NOMO-1 treated with dmso at 0.1 percent for 144 hours (cell line): ENCODE data around the gene CABLES2.

Experiments
- DNase-seq: peaks from one replicate; lab custom pipeline; 2025; ENCODE audit not compliant: unreplicated experiment; lab: John Stamatoyannopoulos, UW

The CABLES2 gene

DNA sequence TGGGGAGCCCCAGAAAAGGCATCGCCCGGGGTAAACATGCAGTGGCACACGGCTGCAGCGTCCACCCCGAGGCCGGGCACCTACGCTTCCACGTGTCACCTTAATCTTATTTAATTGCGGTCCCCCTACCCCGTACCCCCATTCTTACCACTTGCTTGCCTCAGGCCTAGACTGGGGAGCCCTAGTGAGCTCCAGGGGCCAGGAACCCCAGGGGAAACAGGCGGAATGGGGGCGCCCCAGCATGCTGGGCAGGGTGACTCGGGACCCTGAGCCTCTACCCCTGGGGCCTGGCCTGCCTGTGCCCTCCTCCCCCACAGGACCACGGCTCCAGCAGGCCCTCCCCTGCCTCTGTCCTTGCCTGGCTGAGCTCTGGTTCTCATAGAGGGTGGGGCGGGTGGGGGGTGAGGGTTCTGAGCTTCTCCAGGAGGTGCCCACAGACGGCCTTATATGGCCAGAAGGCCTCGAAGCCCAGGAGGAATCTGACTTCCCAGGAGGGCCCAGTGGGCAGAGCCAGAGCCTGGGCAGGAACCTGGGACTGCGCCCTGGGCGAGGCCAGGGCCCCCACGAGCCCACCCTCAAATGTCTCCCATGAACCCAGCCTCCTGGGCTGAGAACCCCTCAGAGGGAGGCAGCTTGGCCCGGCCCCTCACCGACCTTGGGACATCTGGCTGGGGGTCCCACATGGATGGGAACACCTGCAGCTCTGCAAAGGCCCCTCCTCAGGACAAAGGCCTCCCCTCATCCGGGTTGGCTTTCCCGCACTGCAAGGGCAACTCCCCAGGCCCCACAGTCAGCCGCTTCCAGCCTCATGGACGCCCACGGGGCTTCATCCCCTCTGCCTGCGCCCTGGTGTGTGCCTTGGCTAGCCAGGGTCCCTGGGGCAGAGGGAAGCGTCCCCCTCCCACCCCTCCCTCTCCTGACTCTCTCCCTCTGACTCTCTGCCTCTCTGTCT is 34.8 kb downstream of the CABLES2 start:
- no peak for DNase-seq

DNA sequence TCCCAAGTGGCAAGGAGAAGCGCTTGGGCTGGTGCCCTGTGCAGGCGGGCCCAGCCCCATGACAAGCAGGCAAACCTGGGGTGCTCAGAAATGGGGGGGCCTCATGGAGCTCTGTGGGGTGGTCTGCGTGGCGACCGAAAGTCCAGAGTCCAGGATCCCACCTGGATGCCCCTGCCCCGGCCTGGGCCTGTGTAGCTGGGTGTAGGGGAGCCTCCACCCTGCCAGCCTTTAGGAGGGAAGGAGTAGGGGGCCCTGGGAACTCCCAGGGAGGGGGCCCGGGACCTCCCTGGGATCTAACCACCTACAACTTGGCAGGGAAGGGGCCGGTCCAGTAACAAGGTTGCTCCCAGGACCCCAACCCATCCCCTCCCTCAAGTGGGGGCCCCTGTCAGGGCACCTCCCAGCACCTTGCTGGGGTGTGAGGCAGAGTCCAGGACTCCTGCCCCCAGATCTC is 35.5 kb downstream of the CABLES2 start:
- no peak for DNase-seq

DNA sequence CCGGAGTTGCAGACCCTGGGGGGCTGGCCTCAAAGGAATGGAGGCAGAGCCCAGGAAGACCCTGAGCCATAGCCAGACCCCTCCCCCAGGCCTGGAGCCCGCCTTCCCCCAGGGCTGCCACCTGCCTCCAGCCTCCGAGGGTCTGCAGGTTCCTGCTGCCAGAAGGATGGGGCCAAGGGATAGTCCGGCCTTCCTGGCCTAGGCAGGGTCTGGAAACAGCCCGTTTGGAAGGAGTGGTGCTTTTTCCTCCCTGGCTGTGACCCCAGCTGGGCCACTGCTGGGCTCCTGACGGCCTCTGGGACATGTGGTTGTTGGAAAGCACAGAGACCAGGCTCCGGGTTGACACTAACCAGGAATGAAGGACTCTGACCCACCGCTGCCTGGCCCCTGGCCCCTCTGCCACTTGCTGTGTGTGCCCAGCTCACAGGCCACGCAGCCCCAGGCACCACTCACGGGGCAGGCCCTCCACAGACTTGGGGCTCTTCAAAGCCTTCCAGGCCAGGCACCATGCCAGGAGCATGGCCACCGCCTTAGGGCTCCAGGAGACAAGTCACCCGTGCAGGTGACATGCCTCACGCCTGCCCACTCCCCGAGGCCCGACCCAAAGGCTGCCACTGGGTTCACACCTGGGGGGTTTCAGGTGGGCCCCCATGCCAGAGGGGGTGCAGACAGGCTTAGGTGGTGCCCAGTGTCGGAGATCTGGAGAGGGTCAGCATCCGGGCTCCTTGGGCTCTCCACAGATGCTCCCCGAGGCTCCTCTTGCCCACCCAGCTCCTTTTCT is 36.1 kb downstream of the CABLES2 start:
- no peak for DNase-seq

DNA sequence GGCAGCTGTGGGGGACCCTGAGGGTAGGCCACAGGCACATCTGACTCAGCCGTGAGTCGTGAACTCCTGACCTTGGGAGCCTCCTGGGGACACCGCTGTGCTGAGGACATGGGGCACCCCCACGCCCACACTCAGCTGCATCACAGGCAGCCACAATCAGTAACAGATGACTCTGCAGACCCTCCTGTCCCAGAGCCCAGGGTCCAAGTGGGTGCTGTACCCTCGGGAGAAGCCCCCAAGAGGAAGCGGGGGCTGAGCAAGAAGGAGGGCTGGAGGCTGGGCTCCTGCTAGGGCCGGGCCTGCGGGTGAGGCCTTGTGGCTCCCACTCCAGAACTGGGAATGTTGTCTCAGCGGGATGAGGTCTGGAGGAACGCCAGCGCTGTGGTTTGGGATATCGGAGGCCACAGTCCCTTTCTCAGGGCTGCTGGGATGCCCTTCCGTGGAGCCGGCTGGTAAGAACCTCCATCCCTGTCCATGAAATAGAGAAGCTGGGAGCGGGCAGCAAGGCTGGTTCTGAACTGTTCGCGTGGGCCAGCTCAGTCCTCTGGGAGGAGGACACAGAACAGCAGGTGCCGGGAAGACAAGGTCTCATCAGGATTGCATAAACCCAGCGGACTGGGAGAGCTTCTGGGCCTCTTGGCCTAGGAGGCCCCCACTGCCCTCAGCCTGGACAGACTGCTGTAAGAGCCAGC is 36.8 kb downstream of the CABLES2 start:
- no peak for DNase-seq

DNA sequence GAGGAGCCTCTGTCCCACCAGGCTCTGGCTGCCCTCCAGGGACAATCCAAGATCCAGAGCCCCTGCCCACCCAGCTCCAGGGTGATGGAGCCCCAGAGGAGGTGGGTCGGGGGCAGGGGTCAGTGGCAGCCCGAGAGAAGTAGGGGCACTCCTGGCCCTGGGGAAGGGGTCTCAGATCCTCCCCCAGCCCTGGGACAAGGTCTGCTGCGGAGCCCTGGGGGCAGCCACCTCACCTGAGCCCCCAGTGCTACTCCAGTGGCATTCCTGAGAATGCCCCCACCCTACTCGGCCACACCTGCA is 37.3 kb downstream of the CABLES2 start:
- DNase-seq: no peak

DNA sequence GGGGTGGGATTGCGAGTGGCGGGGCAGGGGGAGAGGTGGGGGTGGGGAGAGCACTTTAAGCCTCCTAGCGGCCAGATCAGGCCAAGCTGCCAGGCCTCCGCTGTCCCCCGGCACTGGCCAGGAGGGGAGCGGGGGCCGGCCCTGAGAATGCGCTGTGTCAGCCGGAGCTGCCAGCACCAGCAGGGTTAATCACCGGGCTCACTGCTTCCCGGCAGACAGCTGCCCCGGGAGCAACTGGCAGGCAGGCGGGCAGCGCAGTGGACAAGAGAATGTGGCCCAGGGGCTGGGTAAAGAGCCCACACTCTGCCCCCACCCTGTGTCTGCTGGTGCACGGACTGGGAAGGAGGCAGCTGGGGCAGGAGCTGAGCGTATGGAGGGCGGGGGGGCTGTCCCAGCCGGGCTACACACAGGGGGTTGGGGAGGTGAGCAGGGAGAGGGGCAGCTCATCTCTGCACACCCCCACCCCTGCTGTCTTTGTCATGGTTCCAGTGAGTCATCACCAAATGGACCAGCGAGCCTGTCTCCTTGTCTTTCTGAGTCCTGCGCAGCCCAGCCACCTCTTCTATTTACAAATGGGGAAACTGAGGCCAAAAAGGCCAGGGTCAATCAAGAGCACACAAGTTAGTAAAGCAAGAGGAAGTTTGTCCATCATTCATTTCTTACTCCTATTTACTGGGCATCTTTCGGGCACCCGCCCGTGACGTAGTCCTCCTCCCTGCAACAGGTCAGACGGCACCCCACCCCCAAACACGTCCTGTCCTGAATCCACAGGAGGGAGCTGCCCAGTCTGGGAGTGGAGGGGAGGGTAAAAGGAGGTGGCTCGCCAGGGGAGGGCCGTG is 37.9 kb downstream of the CABLES2 start:
- no peak for DNase-seq

DNA sequence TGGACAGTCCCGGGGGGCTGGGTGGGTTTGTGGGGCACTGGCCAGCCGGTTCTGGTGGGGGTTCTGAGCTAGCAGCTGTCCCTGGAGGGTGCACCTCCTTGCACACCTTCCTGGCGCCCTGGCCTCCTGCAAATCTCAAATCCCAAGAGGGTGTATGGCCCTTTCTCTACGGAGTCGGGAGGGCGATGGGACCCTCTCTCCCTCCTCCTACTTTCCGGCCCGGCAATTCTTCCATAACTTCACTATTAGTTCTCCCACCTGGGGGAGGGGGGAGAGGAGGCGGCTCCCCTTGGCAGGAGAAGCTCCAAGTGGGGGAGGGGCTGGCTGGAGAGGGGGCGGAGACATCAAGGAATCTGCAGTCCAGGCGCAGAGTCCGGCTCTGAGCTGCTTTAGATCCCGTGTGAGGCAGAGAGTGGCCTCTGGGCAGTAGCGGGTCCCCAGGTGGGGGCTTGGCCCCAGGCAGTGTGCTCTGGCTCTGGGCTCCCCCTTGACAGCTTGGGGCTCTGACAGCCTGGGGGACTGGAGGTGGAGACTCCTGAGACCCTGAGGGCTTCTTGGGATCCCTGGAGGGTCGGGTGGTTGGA is 38.6 kb downstream of the CABLES2 start:
- DNase-seq: no peak

DNA sequence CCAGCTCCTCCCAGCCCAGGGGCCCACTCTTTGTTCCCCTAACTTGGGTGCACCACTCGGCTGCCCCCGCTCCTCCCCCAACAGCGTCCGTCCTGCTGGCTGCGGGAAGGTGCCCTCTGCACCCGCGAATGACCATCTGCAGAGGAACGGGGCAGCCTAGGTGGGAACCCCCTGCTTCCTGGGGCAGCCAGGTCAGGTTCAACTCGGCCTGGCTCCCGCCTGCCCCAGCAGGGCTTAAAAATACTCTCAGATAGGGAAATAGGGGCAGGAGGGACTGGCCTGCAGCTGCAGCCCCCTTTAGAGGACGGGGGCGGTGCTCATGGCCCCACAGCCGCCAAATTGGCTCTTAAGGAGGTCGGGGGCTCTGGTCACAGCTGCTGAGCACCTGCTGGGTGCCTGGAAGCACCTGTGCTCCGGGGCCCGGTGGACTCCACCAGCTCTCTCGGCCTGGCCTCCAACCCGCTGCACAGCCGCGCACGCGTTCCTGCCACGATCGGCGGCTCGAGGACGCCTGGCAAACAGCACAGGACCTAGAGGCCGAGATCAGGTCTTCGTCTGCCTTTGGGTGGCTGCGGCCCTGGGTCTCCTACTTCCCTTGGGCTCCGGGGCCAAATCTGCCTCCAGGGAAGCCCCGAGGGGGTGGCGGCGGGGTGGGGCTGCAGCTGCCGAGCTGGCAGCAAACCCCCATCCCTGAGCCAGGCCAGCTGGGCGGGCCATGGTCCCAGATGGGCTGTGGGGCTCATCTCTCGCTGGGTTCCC is 39.3 kb downstream of the CABLES2 start:
- no peak for DNase-seq

DNA sequence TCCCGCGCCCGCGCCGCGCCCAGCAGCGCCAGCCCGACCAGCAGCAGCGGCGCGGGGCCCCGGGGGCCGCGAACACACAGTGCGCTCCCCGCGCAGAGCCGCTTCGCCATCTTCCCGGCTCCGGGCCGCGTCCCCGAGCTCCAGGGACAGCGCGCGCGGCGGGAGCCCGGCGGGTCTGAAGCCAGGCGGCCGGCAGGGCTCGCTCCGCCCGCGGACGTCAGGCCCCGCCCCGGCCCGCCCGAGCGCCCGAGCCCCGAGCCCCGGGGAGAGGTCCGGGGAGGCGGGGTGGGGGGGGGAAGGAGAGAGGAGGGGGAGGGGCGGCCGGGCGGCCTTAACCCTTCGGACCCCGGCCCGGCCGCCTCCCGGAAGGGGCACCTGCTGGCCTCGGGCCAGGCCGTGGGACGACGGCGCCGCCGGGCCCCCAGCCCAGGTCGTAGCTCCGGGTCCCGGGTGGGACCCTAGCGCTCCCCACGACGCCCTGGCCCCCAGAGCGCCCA is 39.9 kb downstream of the CABLES2 start, which contains the start of gene LAMA5:
LAMA5 (minus strand) TSS at position 177 of the 497 bp plus-strand sequence; CDS start at position 110, 67 bp downstream.
- DNase-seq: no peak

DNA sequence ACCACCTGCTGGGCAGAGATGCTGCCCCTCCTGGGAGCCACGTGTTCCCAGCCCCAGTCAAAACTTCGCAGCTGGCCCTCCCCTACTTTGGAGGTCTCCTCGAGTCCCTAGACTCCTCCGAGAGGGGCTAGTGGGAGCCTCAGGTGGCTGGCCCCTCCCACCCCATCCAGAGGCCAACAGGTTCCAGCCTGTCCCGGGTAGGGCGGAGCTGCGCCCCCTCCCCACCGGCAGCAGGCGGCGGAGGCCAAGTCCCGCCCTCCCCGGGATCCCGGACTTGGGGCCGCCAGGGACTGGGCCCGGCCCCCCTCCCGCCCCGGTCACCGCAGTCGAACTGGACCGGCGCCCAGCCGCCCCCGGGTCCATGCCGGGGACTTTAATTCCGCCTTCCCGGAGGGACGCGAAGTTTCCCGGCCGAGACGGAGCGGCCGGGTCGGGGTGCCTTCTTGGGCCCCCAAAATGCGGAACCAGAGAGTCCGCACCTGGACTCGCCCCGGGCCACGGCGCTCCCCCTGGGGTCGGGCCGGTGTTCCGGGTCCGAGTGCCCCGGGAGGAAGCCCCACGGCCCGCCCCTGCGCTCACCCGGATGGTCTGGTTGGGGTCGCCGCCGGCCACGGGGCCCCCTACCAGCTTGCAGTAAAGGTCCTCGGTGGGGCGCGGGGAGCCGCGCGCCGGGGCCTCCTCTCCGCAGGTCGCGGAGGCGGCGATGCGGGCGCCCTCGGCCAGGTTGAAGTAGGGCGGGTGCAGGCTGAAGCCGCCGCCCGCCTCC is 40.5 kb downstream of the CABLES2 start:
- no peak for DNase-seq

DNA sequence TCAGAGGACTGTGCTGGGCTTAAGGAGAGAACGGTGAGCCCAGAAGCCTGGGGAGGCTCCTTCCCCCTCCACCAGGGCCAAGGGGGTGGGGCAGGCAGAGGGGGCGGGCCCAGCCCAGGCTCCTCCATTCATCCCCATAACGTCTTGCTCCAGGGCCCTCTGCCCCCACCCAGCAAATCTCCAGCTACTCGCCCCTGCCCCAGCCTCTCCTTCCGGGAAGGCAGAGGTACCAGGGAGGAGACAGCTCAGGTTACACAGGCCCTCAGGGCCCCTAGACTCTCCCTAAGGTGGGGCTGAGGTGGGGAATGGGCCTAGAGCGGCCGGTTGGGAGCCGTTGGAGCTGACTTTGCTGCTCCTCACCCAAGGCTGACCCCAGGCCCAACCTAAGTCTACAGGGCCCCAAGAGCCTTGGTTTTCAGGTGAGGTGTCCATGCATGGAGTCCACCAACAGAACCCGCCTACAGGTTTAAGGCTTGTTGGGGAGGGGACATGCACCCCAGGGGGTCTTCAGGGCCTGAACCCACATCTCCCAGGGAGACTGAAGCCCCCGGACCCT is 41.2 kb downstream of the CABLES2 start:
- no peak for DNase-seq

DNA sequence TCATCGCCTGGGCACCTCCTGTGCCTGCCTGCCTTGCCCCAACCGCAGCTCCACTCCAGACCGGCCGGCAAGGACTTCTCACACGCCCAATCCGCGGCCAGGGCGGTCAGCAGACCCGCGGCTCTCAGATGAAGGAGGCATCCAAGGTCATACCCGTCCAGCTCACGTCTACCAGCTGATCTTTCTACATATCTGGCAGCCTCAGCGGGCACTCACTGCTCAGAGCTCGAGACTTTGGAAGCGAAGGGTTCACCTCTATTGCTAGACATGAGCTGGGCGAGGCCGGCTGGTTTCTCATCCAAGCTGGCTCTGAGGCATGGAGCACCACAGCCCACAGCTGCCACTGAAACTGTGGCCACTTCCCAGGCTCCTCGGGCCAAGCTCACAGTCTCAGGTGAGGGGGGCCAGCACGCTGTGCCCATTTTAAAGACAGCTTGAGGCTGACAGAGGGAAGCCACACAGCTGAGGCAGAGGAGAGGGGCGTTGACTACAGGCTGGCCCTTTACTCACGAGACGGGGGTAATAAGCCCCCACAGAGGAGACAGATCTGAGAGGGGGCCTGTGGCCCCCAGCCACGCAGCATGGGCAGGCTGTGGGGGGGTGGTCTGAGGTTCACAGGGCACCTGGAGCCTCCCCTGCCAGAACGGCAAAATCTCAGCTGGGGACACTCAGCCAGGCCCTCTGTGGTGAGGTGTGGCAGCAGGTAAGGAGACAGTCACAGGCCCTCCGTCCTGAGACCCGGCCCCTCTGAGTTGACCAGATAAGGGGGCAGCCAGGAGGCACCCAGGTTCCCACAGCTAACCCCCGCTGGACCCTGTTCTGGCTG is 42.0 kb downstream of the CABLES2 start:
- no peak for DNase-seq

DNA sequence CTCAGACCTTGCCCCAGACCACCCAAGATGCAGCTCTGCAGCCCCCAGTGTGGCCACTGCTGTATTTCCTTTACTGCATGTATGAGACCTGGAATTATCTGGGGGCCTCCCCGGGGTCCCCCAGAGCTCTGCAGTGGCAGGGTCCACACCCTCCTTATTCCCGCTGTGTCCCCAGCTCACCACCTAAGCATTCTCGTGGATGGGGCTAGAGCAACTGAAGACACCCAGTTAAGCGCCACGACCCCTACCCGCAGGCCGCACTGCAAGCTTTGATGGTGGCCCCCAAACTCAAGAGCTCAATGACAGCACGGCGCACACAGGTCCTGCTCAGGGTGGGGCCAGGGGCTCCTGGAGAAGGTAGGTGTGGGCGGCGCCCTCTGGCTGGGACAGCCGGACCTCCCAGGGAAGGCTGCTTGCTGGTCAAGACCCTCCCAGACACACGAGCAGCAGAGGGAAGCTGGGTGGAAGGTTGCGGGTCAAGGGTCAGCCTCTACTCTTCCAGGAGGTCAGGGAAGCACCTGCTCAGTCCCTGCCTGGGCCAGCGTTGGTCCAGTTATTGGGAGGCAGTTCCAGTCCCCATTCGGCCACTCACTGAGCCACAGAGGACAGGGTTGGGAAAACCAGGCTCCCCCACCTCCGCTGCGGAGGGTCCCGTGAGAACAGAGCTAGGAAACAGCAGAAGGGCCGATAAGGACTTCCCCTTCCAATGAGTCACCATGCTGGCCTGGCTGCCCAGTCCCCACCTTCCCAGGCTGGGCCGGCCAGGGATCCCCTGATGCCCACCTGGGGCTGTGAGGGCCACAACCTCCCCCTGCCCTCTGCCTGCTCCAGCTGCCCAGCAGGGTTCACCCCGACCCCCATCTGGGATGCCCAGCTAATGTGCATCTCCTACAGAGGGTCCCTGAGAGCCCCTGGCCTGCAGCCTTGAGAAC is 42.9 kb downstream of the CABLES2 start:
- no peak for DNase-seq

DNA sequence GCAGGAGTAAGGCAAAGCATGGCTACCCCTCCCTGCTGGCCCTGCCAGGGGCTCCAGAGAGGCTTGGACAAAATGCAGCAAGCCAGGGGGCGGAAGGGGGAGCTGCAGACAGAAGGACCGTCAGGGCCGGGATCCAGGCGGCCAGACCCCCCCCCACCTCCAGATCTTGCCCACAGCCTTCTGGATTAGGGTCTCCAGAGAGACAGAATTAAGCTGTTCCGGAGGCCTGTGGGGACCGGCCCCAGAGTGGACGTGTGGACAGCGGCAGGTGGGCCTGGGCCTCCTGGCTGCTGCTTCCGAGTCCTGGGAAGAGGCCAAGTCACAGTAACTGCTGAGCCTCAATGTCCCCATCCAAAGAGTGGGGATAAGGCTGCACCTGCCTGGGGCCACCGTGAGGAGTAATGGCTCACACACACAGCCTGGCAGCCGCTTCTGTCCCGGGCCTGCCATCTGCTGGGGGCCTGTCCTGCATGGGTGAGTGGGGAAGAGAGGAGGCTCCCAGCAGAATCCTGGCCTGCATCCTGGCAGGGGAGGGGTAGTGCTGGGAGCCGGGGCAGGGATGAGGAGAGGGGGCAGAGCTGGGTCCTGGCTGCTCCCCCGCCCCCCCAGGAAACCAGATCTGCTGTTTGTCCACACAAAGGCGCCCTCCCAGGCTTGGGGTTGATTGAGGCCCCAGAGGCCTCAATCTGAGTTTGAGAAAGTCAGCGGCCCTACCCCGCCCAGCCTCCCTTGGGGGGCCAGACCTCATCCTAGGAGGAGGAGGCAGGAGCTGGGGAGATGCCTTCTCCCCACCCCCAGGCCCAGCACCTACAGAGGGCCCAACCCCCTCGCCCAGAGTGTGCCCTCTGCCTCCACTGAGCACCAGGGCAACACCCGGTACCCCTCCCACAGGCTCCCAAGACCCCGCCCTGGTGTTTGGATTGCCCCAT is 43.8 kb downstream of the CABLES2 start:
- no peak for DNase-seq

DNA sequence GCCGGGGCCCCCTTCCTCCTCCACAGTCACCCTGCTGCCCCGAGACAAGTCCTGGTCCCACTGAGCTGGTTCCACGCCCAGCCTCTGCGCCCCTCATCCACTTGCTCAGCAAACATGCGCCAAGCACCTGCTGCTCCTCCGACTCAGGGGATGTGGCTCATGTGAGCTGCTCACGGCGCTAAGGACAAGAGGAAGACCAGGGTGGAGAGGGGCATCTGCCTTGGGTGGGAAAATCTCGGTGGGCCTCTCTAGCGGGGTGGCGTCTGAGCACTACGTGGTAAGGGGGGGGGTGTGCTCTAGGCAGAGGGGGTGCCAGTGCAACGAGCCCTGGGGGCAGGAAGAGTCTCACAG is 44.5 kb downstream of the CABLES2 start:
- no peak for DNase-seq
